OCI-LY7 (cell line): ENCODE results near the gene CDK15.

Experiments
- CTCF ChIP-seq: fragments of 200-600 bp; sonication (generic); conservative IDR thresholded peaks from 2 replicates; pipeline ENCODE4 v1.5.1; 2014; ENCODE audit warnings: mild to moderate bottlenecking, antibody characterized with exemption, low read length, moderate library complexity, mixed read lengths
- EZH2phosphoT487 ChIP-seq: fragments of 200-600 bp; sonication (generic); IDR thresholded peaks from 2 replicates; pipeline ENCODE4 v1.6.1; 2018; ENCODE audit warnings: low read depth, borderline replicate concordance, mild to moderate bottlenecking, mixed run types, antibody characterized with exemption, low read length, moderate library complexity, mixed read lengths

GRCh38 chr2:201931951-201932350 lies 125.6 kb downstream of the CDK15 start:
- TF ChIP-seq CTCF (no peak), EZH2phosphoT487 (no peak)
